ENCODE results near the gene EPHB4. TPM values are rescaled to one million over a fixed set of nuclear protein-coding genes. Genes with fewer than 3 reads are reported as not detected.

EPHB4 gene
- total RNA-seq, 1 donor from 2014 or later = 4.1 TPM

DNA sequence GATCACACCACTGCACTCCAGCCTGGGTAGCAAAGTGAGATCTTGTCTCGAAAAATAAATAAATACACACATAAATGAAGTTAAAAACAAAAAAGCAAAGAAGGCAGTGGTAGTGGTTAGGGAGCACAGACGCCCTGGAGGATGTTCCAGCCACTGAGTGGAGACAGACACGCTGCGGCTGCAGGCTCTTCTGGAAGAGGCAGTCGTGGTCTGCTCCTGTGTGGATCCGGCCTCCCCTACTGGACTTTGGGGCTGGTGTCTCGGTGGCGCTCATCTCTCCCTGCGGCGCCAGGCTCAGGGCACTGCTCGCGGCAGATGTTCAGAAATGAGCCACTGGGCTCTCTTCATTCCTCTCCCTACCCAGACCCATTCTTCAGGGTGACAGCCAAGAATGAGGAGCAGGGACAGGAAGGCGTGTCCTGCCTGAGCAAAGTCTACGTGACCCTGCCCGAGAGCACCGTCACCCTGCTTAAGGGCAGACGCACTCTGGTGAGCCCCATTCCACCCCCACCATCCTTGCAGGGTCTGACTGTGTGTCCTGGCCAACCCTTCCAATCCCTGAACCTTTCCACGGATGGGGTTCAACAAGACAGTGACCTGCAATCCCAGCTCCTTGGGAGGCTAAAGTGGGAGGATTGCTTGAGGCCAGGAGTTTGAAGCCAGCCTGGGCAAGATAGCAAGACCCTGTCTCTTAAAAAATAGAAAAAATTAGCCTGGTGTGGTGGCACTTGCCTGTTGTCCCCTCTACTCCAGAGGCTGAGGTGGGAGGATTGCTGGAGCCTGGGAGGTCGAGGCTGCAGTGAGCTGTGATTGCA is 67.8 kb downstream of the EPHB4 start:
- no peak overlapping the region for H3K27ac Mint-ChIP-seq
- ChIA-PET POLR2A (no interaction called here), CTCF (no interaction called here)
- TF ChIP-seq, protein P1, sequence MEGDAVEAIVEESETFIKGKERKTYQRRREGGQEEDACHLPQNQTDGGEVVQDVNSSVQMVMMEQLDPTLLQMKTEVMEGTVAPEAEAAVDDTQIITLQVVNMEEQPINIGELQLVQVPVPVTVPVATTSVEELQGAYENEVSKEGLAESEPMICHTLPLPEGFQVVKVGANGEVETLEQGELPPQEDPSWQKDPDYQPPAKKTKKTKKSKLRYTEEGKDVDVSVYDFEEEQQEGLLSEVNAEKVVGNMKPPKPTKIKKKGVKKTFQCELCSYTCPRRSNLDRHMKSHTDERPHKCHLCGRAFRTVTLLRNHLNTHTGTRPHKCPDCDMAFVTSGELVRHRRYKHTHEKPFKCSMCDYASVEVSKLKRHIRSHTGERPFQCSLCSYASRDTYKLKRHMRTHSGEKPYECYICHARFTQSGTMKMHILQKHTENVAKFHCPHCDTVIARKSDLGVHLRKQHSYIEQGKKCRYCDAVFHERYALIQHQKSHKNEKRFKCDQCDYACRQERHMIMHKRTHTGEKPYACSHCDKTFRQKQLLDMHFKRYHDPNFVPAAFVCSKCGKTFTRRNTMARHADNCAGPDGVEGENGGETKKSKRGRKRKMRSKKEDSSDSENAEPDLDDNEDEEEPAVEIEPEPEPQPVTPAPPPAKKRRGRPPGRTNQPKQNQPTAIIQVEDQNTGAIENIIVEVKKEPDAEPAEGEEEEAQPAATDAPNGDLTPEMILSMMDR (IDR thresholded peaks at IDR 0.05) = no peak
- no peak overlapping the region for H3K4me3 Mint-ChIP-seq
- no peaks in the 10 kb centered on the region for H3K4me1 Mint-ChIP-seq
- no peaks in the 10 kb centered on the region for H3K36me3 Mint-ChIP-seq (ENCODE audit: low read depth)
- no peaks in the 10 kb centered on the region for H3K27me3 Mint-ChIP-seq
- DNase-seq (no peak), ATAC-seq (ENCODE audit: low read depth) (no peak)
- H3K9me3 Mint-ChIP-seq = no peaks in the 10 kb centered on the region
- intact Hi-C loops (cut with micrococcal nuclease) = no loop called here

DNA sequence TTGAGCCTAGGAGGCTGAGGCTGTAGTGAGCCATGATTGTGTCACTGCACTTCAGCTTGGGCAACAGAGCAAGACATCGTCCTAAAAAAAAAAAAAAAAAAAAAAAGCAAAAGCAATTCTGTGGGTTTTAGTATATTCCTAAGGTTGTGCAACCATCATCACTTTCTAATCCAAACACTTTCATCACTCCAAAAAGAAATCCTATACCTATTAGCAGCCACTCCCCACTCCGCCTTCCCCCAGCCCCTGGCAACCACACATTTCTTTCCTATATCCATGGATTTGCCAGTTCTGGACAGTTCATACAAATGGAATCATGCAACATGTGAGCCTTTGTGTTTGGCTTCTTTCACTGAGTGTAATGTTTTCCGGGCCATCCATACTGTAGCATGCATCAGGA is 73.6 kb downstream of the EPHB4 start:
- no peak for DNase-seq
- Mint-ChIP-seq H3K36me3 (ENCODE audit: low read depth) (no peaks in the 10 kb centered on the region), H3K27ac (no peak overlapping the region), H3K4me3 (no peak overlapping the region), H3K9me3 (no peaks in the 10 kb centered on the region), H3K4me1 (no peaks in the 10 kb centered on the region), H3K27me3 (peaks cover 23% of the 10 kb centered on the region)
- ChIA-PET POLR2A (no interaction called here), CTCF (no interaction called here)
- intact Hi-C loops (cut with micrococcal nuclease) = no loop called here
- TF ChIP-seq, protein P1 (IDR thresholded peaks at IDR 0.05) = no peak
- no peak for ATAC-seq (ENCODE audit: low read depth)

DNA sequence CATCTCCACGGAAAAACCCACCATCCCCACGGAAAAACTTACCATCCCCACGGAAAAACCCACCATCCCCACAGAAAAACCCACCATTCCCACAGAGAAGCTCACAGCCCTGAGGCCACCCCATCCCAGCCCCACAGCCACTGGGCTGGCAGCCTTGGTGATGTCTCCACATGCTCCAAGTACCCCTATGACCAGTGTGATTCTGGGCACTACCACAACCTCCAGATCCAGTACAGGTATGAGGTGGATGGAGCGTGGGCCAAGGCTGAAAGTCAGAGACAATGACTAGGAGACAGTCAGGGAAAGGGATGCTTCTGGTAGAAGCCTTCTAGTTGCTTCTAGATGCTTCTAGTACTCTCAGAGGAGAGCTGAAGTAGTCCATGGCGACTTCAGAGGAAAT is 74.3 kb downstream of the EPHB4 start:
- H3K27me3 Mint-ChIP-seq = peaks cover 26% of the 10 kb centered on the region
- CTCF ChIA-PET = no interaction called here
- TF ChIP-seq, protein P1 (IDR thresholded peaks at IDR 0.05) = no peak
- no peak for DNase-seq
- no peaks in the 10 kb centered on the region for H3K9me3 Mint-ChIP-seq
- H3K4me1 Mint-ChIP-seq = no peaks in the 10 kb centered on the region
- no peaks in the 10 kb centered on the region for H3K36me3 Mint-ChIP-seq (ENCODE audit: low read depth)
- ATAC-seq (ENCODE audit: low read depth) = no peak
- POLR2A ChIA-PET = no interaction called here
- H3K4me3 Mint-ChIP-seq = no peak overlapping the region
- H3K27ac Mint-ChIP-seq = no peak overlapping the region
- intact Hi-C loops (cut with micrococcal nuclease) = no loop called here

Other genes starting within 250 kb of the EPHB4 start
- gene LRCH4, start 241.4 kb downstream of the EPHB4 start, total RNA-seq = 137 and 174 TPM in 2 replicates
- gene FBXO24, start 241.2 kb downstream of the EPHB4 start, total RNA-seq = 0.29 and 1.9 TPM in 2 replicates
- 5.4 and 5.8 TPM in 2 replicates for gene PCOLCE, start 225.2 kb downstream of the EPHB4 start, total RNA-seq
- gene MOSPD3, start 215.0 kb downstream of the EPHB4 start, total RNA-seq = 10.5 and 11.9 TPM in 2 replicates
- gene TFR2, start 186.0 kb downstream of the EPHB4 start, total RNA-seq = 7.5 and 8.5 TPM in 2 replicates
- gene ACTL6B, start 171.1 kb downstream of the EPHB4 start, total RNA-seq = not detected in 2 replicates
- gene GNB2, start 153.8 kb downstream of the EPHB4 start, total RNA-seq = 129 and 132 TPM in 2 replicates
- gene GIGYF1, start 133.3 kb downstream of the EPHB4 start, total RNA-seq = 66.5 and 76.6 TPM in 2 replicates
- gene POP7, start 121.4 kb downstream of the EPHB4 start, total RNA-seq = 21.5 and 21.7 TPM in 2 replicates
- not detected in 2 replicates for gene EPO, start 107.1 kb downstream of the EPHB4 start, total RNA-seq
- gene ZAN, start 93.9 kb downstream of the EPHB4 start, total RNA-seq = not detected in 2 replicates
- 48.0 and 48.9 TPM in 2 replicates for gene SLC12A9, start 25.2 kb upstream of the EPHB4 start, total RNA-seq
- 12.6 and 16.9 TPM in 2 replicates for gene TRIP6, start 39.9 kb upstream of the EPHB4 start, total RNA-seq
- gene SRRT, start 47.6 kb upstream of the EPHB4 start, total RNA-seq = 229 and 244 TPM in 2 replicates
- 3.4 and 4.5 TPM in 2 replicates for gene UFSP1, start 62.2 kb upstream of the EPHB4 start, total RNA-seq
- gene ACHE, start 68.4 kb upstream of the EPHB4 start, total RNA-seq = 0.16 and 0.34 TPM in 2 replicates
- not detected in 2 replicates for gene MUC3A, start 122.0 kb upstream of the EPHB4 start, total RNA-seq
- not detected in 2 replicates for gene MUC12, start 142.0 kb upstream of the EPHB4 start, total RNA-seq
- gene MUC17, start 192.6 kb upstream of the EPHB4 start, total RNA-seq = not detected in 2 replicates